ENCODE measurements around the gene PPP1R26. TPM values are rescaled to one million over a fixed set of nuclear protein-coding genes. Genes with fewer than 3 reads are reported as not detected.
"Not testable (repeated sequence)": the region's sequence is repeated elsewhere in the genome, so short reads cannot be mapped to it uniquely, and the experiment has no call there.

The PPP1R26 gene
- total RNA-seq, 1 donor from 2014 or later, result 50.2 TPM

DNA sequence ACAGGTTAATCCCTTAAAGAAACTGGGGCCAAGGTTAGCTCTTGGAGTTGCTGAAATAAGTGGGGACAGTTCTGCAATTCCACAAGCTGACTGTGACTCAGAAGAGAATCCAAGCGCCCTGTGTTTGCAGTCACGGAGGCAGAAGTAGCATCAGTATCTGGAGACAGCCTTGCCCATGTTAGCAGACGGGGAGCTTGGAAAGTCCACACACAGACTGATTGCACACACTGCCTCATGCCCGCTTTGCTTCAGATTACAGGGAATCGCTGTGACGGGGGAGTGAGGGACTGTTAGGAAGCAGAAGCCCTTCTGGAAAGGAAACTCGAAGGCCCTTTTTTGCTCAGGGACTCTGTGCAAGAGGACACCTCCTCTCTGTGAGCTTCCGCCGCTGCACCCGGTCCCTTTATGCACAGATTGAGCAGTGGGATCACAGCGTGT is 30.9 kb upstream of the PPP1R26 start:
- Mint-ChIP-seq H3K27me3 (no peaks in the 10 kb centered on the region), H3K4me1 (ENCODE audit: low read depth) (peaks cover 4% of the 10 kb centered on the region), H3K4me3 (ENCODE audit: low read depth) (no peak overlapping the region), H3K36me3 (ENCODE audit: insufficient read depth) (no peaks in the 10 kb centered on the region), H3K9me3 (ENCODE audit: low read depth) (no peaks in the 10 kb centered on the region), H3K27ac (no peak overlapping the region)
- TF ChIP-seq, protein P1, sequence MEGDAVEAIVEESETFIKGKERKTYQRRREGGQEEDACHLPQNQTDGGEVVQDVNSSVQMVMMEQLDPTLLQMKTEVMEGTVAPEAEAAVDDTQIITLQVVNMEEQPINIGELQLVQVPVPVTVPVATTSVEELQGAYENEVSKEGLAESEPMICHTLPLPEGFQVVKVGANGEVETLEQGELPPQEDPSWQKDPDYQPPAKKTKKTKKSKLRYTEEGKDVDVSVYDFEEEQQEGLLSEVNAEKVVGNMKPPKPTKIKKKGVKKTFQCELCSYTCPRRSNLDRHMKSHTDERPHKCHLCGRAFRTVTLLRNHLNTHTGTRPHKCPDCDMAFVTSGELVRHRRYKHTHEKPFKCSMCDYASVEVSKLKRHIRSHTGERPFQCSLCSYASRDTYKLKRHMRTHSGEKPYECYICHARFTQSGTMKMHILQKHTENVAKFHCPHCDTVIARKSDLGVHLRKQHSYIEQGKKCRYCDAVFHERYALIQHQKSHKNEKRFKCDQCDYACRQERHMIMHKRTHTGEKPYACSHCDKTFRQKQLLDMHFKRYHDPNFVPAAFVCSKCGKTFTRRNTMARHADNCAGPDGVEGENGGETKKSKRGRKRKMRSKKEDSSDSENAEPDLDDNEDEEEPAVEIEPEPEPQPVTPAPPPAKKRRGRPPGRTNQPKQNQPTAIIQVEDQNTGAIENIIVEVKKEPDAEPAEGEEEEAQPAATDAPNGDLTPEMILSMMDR (IDR thresholded peaks at IDR 0.05; ENCODE audit: unreplicated experiment), result no peak
- no peak for DNase-seq (ENCODE audit: low spot score, unreplicated experiment)

- H3K9me3 Mint-ChIP-seq (ENCODE audit: low read depth); DNase-seq (ENCODE audit: low spot score, unreplicated experiment); H3K4me3 Mint-ChIP-seq (ENCODE audit: low read depth); H3K4me1 Mint-ChIP-seq (ENCODE audit: low read depth); H3K27me3 Mint-ChIP-seq; H3K36me3 Mint-ChIP-seq (ENCODE audit: insufficient read depth); H3K27ac Mint-ChIP-seq: not testable (repeated sequence)
Observed at GRCh38 chr9:135449532-135449931, 30.1 kb upstream of the PPP1R26 start.

DNA sequence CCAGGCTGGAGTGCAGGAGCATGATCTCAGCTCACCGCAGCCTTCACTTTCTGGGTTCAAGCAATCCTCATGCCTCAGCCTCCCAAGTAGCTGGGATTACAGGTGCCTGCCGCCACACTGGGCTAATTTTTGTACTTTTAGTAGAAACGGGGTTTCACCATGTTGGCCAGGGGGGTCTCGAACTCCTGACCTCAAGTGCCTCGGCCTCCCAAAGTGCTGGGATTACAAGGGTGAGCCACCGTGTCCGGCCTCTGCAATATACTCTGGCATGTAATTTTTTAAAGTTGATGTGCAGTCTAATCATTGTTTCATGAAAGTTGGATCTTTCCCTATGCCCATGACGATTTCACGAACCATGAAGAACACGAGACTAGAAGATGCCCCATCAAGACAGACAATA is 28.6 kb upstream of the PPP1R26 start:
- H3K4me3 Mint-ChIP-seq (ENCODE audit: low read depth), result no peak overlapping the region
- no peak for DNase-seq (ENCODE audit: low spot score, unreplicated experiment)
- no peaks in the 10 kb centered on the region for H3K36me3 Mint-ChIP-seq (ENCODE audit: insufficient read depth)
- TF ChIP-seq, protein P1 (IDR thresholded peaks at IDR 0.05; ENCODE audit: unreplicated experiment), result no peak
- H3K4me1 Mint-ChIP-seq (ENCODE audit: low read depth), result peaks cover under 1% of the 10 kb centered on the region
- no peaks in the 10 kb centered on the region for H3K27me3 Mint-ChIP-seq
- H3K27ac Mint-ChIP-seq, result no peak overlapping the region
- peaks cover 4% of the 10 kb centered on the region for H3K9me3 Mint-ChIP-seq (ENCODE audit: low read depth)

DNA sequence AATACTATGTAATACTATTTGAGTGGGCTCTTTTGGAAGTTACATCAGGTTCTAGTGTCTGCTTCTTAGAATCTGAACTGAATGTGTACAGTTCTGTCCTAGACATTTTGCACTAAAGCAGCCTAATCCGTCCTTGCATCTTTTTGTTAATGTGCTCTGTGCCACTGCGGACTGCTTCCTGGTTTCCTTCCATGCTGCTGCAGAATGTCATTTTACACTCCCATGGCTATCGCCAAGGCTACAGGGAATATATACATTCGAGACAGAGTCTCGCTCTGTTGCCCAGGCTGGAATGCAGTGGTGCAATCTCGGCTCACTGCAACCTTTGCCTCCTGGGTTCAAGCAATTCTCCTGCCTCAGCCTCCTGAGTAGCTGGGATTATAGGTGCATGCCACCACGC is 27.7 kb upstream of the PPP1R26 start:
- not testable (repeated sequence) for H3K27me3 Mint-ChIP-seq; H3K36me3 Mint-ChIP-seq (ENCODE audit: insufficient read depth); DNase-seq (ENCODE audit: low spot score, unreplicated experiment); H3K4me3 Mint-ChIP-seq (ENCODE audit: low read depth); H3K27ac Mint-ChIP-seq; H3K4me1 Mint-ChIP-seq (ENCODE audit: low read depth); H3K9me3 Mint-ChIP-seq (ENCODE audit: low read depth)

GRCh38 chr9:135454737-135455136 is 24.8 kb upstream of the PPP1R26 start:
- H3K4me3 Mint-ChIP-seq (ENCODE audit: low read depth), result no peak overlapping the region
- TF ChIP-seq, protein P1 (IDR thresholded peaks at IDR 0.05; ENCODE audit: unreplicated experiment), result no peak
- H3K27me3 Mint-ChIP-seq, result no peaks in the 10 kb centered on the region
- no peak overlapping the region for H3K27ac Mint-ChIP-seq
- no peaks in the 10 kb centered on the region for H3K4me1 Mint-ChIP-seq (ENCODE audit: low read depth)
- H3K9me3 Mint-ChIP-seq (ENCODE audit: low read depth), result peaks cover 4% of the 10 kb centered on the region
- DNase-seq (ENCODE audit: low spot score, unreplicated experiment), result no peak
- no peaks in the 10 kb centered on the region for H3K36me3 Mint-ChIP-seq (ENCODE audit: insufficient read depth)

DNA sequence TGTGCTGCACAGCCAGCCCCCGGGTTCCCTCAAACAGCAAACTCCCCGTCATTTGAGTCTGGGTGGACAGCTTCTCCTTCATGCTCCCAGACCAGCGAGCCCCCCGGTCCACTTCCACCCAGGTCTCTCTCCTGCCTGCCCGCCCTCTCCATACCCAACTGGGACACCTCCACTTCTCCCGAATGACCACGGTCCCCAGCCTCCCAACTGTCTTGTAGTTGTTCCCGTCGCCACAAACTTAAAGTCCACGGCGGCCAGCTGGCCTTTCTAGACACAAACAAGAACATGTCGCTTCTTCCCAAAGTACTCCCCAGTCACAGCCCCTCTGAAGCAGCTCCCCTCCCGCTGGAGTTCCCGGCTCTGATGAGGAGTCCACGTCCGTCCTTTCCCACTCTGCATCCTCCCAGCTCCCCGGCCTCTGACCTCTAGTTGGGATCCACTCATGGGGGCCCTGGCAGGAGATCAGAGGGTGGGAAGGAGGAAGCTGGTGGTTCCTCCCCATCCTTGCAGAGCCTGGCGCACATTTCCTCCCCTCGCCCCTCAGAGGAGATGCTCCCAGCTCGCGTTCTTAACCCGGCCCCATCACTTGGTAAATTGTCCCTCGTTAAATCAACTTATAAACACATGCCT is 24.1 kb upstream of the PPP1R26 start:
- no peaks in the 10 kb centered on the region for H3K27me3 Mint-ChIP-seq
- H3K27ac Mint-ChIP-seq, result no peak overlapping the region
- no peak for DNase-seq (ENCODE audit: low spot score, unreplicated experiment)
- peaks cover 4% of the 10 kb centered on the region for H3K9me3 Mint-ChIP-seq (ENCODE audit: low read depth)
- H3K36me3 Mint-ChIP-seq (ENCODE audit: insufficient read depth), result no peaks in the 10 kb centered on the region
- H3K4me3 Mint-ChIP-seq (ENCODE audit: low read depth), result no peak overlapping the region
- H3K4me1 Mint-ChIP-seq (ENCODE audit: low read depth), result no peaks in the 10 kb centered on the region
- TF ChIP-seq, protein P1 (IDR thresholded peaks at IDR 0.05; ENCODE audit: unreplicated experiment), result no peak

Data from progenitor cell of endocrine pancreas (in vitro differentiated cells).